GM21528 (cell line): ENCODE results near the gene COMMD4.
"Not testable (repeated sequence)": the region's sequence is repeated elsewhere in the genome, so short reads cannot be mapped to it uniquely, and the experiment has no call there.

Experiments used
- ATAC-seq: cut with Tn5 transposase; IDR thresholded peaks from one replicate; pipeline ENCODE4 v1.9.1; 2021; ENCODE audit warnings: mild to moderate bottlenecking, moderate library complexity; ENCODE audit not compliant: unreplicated experiment, low FRiP score

The COMMD4 gene

DNA sequence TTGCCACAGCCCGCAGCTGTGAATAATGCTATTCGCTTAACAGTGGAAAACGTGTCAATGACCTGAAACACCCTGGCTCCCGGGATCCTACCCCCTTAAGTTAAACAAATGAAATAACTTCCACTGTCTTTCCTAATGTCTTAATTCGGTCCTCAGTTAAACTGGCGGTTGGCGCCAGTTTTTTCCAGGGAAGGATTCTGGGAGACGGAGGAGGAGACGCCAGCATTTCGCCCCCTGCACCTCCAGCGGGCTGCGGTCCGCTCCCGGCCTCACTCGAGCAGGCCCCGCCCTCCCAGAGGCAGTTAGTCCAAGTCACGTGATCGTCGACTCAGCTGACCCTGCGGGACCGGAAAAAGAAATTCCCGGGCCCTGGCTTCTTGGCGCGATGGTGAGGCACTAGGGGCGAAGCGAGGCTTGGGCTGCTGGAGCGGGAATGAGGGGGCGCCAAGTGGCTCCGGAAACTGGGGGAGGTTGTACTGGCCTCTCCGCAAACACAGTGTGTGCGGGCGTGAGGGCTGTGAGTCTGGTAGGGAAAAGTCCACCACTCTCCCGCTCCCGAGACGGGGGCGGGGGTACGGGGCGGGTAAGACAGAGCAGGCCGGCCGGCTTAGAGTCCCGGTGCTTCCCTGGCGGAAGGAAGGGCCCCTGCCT lies at the start of gene COMMD4:
COMMD4 (plus strand) TSS at position 359 of the 651 bp plus-strand sequence; CDS start at position 386, 27 bp downstream.
- ATAC-seq: no peak

DNA sequence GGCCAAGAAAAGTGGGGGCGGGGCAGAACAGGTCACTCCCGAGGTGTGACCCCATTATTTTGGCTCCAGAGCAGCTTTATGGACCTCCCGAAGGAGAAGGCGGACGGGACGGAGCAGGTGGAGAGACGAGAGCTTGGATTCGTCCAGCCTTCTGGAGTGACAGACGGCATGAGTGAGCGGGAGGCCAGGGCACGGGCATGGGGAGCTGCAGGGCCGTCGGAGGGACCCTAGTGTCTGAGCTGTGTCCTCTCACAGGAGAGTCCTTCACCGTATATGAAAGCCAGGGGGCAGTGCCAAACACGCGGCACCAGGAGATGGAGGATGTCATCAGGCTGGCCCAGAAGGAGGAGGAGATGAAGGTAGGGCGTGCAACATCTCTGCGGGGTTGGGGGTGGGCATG lies 42.2 kb upstream of the COMMD4 start:
- ATAC-seq: not testable (repeated sequence)

DNA sequence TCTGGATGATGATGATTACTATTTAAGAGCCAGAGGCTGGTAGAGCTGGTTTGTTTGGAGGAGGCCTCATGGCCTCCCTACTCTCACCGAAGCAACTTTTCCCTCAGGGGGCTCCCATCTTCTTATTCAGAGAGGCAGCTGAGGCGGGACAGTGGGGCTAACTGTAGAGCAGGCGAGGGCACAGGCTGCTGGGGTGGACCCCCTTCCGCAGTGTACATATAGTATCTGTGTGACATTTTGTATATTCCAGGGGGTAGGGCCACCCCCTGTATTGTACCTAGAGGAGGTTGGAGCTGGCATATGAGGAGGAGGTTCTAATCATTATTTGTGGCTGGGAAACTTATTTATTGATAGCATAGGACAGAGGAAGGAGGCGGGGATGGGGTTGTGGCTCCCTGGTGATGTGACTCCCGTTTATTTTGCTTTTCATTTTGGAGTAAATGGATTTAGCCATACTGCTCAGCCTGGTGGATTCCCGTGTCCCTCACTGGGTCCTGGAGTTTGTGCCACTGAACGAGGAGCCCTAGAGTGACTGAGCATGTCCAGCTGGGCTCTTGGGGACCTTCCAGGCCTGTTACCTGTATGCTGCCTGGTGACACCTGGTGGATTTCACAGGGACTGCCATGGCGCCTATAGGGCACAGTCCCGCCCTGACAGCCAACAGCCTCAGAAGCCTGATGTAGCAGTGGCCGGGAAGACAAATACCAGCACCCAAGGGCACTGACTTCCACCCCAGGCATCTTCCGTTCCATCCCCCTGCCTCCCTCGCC lies 37.1 kb upstream of the COMMD4 start:
- ATAC-seq: not testable (repeated sequence)

DNA sequence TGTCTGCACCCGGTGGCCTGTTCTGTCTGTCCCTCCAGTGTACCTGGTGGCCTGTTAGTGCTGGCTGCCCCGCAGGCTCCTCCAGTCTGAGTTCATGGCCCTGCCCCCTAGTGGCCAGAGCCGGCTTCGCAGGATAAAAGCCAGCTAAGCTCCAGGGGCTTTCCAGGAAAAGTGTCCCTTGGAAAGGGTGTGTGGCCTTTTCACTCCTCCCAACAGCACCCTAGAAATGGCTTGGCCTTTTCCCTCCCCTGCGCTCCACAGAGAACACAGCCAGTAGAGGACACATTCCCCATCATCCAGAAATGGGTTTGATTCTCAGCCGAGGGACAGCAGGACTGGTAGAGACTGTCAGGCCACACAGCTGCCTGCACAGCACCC lies 36.6 kb upstream of the COMMD4 start:
- not testable (repeated sequence) for ATAC-seq

DNA sequence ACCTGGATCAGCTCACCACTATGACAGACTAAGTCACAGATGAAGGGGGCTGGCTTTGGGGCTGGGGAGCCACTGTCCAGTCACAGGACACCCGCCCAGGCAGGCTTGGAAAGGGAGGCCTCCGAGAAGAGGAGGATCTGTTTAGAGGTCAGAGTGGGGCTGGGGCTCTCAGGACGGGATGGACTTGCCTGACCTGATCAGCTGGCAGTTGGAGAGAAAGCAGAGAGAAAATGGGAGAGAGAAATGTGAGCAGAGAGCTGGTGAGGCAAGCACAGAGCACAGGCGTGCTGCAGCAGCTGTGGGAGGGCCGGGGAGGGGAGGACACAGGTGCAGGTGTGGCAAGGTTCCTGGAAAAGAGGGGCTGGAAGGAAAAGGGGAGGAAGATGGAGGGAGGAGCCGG lies 35.8 kb upstream of the COMMD4 start:
- ATAC-seq: not testable (repeated sequence)

DNA sequence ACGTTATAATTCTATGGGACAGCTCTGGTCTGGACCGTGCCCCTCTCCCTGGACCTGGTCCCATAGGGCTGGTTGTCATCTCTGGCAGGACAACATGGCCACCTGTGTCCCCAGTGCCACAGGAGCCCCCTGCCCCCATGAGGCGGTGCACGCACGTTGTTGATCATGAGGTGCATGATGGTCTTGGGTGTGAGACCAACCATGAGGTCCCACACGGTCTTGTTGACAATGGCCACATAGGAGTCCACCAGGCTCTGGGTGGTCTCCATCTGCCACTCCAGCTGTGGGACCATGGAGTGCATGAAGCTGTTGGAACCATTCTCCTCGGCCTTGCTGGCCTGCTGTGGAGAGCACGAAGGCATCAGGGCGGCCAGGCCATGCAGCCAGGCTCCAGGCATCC lies 33.5 kb upstream of the COMMD4 start:
- no peak for ATAC-seq

DNA sequence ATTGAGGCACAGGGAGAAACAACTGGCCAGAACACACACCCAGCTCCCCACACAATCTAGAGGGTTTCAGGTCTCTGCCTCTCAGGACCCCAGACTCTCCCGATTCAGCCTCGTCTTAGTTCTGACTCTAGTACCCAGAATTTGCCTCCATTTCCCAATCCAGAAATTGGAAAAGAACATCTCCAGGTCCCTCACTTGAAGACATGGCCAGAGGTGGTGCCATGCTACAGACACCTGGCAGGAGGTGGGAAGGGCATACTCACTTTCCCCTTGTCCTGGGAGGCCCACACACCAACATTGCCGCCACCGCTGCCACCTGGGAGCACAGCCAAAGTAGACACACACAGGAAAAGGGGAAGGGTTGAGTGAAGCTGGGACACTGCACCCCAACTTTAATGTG lies 33.1 kb upstream of the COMMD4 start:
- ATAC-seq: not testable (repeated sequence)

DNA sequence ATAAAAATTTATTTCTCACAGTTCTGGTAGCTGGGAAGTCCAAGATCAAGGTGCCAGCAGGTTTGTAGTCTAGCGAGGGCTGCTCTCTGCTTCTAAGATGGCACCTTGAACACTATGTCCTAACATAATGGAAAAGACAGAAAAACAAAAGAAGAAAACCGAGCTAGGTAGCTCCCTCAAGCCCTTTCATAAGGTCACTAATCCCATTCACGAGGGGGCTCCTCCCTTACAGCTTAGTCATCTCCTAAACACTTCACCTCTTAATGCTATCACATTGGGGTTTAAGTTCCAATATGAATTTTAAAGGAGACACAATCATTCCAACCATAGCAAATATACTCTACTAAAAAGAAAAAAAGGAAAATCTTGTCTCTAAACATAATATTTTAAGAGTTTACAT lies 29.7 kb upstream of the COMMD4 start:
- ATAC-seq: no peak

DNA sequence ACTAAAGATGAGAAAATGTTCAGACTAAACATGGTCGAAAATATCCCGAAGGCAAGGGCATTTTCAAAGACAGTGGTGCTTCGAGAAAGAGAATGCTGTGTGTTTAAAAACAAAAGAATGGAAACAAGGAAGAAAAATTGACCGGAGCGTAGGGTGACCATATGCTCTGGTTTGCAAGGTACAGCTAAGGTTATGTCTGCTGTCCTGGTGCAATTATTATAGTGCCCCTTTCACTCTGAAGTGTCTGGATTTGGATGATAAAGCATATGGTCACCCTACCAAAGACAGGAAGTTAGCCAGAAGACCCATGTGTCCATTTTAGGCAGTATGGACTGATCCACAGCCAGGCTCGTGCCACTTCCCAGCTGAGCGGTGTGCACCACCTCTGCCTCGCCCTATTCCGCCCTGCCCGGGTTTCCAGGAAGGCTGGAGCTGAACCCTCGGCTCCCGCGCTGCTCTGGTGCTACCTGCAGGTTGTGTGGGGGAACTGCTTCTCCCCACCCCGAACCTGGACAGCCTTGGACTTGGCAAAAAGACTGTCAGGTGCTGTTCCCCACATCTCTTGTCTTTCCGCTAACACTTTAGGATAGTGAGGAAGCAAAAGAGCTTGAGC lies 28.0 kb upstream of the COMMD4 start:
- no peak for ATAC-seq

DNA sequence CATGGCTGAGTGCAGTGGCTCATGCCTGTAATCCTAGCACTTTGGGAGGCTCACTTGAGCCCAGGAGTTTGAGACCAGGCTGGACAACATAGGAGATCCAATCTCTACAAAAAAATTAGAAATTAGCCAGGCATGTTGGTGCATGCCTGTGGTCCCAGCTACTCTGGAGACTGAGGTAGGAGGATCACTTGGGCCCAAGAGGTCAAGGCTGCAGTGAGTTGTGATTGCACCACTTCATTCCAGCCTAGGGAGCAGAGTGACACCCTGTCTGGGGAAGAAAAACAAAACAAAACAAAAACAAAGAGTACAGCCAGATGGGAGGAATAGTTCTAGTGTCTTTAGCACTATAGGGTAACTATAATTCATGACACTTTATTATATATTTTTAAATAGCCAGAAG lies 26.2 kb upstream of the COMMD4 start:
- no peak for ATAC-seq

DNA sequence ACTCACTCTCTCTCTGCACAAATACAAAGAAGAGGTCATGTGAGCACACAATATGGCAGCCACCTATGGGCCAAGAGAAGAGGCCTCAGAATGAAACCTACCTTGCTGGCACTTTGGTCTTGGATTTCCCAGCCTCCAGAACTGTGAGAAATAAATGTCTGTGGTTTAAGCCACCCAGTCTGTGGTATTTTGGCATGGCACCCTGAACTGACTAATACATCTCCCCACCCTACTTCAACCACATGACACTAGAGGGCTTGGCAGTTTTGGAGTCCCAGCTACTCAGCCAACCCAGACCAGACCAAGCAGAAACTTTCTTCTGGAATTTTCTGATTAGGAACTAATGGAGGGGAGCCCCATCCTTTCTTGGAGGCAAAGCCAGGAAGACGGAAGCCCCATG lies 23.3 kb upstream of the COMMD4 start:
- ATAC-seq: not testable (repeated sequence)

DNA sequence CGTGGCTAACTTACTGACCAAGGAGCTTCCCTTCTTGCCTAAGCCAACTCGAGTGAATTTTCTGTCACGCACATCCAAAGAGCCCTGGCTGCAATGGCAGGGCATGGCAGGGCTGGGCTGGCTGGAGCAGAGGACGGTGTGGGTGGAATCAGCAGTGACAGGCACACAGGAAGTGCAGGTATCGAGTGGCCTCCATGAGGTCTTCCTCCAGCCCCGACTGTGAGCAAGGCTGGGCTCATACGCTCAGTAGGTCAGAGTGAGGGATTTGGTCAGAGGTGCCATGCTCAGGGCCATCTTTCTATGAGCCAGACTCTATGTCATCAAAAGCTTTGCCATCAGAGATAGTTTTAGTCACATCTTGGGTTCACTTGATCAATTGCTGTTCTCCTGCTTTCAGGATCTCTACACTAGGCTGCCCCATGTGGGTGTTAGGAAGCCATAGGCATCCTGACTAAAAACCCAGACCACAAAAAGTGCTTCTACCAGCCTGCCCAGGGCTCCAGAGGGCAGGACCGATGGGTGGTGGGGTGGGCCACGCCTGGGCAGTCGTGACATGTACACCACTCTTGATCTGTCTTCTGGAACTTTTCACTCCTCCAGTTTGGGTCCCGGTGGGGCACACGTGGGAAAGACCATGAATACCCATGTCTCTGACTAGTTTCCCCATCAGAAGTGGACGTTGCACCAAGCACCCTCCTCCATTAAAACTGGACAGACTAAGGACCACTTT lies 22.6 kb upstream of the COMMD4 start:
- ATAC-seq: no peak

DNA sequence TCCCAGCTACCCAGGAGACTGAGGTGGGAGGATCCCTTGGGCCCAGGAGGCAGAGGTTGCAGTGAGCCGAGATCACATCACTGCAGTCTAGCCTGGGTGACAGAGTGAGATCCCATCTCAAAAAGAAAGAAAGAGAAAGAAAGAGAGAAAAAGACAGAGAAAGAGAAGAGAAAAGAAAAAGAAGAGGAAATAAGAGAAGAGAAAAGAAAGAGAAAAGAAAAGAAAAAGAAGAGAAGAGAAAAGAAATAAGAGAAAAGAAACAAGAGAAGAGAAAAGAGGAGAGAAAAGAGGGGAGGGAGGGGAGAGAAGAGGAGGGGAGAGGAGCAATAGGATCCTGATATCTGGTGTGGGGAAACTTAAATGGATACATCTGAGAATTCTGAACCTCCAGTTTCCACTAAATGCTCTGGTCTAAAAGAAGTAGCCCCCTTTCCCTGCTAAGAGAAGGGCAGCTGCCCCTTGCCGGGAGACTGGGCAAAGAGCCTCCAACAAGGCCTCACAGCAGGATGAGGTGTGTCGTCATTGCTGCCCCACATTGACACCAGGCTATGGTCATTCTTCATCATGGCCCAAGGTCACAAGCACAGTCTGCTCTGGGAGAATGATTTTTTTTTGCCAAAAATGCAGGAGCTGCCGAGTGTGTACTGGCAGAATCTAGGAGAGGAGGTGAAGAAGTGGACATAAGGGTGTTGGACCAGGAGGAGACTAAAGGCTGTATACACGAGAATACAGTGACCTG lies 21.1 kb upstream of the COMMD4 start:
- no peak for ATAC-seq

DNA sequence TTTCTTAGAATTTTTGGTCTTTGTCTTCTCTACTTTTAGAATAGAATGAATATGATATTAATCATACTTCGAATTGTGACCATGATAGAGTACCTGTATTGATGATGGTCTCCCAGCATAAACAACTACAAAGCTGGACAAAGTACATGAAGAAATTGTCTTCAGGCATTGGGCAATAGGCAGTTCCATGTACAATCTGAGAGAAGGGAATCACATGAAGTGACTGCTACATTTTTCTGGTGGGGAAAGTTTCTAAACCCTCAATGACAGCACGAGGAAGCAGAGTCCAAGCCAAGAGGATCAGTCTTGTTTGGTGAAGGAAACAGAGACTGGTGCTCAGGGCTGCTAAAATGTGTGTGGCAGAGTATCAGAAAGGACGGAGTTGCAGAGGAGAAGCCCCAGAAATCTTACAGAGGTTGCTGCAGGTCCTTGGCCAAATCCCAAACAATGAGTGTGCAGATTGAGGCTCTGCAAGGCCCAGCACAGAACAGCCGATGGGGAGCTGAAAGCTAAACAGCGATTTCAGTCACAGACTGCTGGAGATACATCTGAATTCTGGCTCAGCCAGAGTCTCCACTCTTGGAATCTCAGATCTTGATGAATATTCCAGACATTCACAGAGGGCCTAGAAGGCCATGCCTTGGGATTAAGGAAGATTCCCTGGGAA lies 16.5 kb upstream of the COMMD4 start:
- ATAC-seq: not testable (repeated sequence)

DNA sequence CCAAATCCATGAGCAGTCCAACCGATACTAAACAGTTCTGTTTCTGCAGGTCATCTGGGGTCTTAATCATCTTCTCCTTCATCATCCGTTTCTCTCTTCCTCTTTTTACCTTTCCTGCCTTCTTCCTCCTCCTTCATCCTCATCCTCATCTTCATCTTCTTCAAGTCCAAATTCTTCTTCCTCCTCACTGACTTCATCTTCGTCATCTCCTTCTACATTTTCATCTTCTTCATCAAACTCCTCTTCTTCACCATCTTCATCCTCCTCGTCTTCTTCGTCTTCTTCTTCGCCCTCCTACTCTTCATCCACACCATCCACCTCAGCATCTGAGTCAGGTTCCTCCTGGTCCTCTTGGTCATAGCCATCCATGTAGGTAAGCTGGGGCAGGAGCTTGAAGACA lies 14.2 kb upstream of the COMMD4 start:
- ATAC-seq: no peak

DNA sequence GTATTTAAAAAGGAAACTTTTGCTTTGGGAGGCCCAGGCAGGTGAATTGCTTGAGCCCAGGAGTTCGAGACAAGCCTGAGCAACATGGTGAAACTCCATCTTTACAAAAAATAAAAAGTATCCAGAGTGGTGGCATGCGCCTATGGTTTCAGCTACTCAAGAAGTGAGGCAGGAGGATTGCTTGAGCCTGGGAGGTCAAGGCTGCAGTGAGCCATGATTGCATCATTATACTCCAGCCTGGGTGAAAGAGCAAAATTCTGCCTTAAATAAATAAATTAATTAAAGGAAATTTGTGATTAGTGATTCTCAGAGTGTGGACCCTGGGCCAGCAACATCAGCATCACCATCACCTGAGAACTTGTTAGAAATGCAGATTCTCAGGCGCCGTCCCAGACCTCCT lies 9.9 kb upstream of the COMMD4 start:
- no peak for ATAC-seq

DNA sequence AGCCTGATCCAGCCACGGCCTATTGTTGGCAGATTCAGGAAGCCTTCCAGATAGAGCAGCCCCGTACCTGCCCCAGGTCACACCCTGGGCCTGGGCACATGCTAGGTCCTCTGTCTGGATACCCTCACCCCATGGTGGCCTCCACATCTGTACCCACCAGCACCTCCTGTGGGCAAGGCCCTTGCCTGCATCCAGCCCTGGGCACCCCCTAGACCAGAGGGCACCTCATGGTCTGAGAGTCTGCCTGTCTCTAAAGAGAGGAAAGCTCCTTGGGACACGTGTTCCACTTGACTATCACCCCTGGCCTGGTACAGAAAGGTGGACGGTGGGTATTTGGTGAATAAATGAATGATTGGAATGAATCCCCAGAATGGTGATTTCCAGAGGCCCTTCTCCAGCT lies 8.9 kb upstream of the COMMD4 start:
- no peak for ATAC-seq

DNA sequence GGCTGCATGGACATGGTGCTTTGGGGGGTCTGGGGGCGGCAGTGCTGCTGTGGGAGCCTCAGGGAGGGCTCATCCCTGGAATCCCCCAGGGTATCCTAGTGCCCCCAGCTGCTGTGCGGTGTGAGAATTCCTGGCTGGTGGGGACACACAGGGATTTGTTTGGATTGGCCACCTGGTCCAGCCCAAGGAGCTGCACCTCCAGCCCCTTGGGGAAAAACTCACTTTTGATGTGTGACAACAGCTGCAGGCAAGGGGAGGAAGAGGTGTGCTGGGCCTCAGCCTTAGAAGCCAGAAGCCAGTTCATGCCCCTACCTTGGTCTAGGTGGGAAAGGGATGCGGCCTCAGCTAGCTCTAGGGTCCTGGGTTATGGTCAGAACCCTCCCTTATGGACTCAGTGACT lies 8.4 kb upstream of the COMMD4 start:
- ATAC-seq: no peak

DNA sequence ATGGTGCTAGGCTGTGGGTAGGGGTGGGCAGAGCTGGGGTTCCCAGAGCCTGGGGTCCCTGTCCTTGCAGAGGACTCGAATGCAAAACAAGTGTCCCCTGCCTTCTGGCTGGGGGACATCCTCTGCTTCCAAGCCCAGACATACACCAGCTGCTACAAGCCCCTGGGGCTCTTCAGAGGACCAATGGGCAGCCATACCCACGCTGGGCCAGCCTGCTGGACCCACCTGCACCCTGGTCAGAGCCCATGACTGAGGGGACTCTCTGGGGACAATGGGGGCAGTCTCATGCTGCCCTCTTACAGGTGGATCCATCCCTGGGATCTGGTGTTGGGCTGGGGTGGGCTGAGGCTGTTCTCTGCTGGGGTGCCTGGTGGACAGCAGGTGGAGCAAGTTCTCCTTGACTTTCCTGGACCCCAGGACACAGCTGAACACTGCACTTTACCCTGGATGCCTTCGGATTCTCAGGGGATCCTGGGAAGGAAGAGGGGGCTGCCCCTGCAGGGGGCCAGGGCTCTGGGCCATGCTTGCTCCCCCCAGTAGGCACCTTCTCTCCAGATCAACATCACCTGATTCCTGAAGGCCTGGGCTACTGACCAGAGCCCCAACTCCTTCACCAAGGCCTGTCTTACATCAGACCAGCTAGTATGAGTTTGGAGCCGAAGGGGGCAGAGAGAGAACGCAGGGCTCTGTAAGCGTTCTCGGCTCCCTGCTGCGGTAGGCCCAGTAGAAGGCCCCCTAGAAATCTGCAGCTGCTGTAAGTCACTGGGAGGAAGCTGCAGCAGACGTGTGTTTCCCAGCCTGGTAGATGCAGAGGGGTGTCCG lies 7.2 kb upstream of the COMMD4 start:
- ATAC-seq: no peak
